ENCODE data around the gene PASK.
A peak's percentile ranks its signal among the peaks of the same experiment; 100 is the strongest.

The PASK gene

GRCh38 chr2:241063587-241063986 is 85.7 kb downstream of the PASK start:
- DNase-seq, result peak; percentile 31

- DNase-seq, result no peak
These were observed 86.2 kb downstream of the PASK start for GRCh38 chr2:241063093-241063551.

- no peak for DNase-seq
These were observed 86.7 kb downstream of the PASK start for GRCh38 chr2:241062389-241063092.

GRCh38 chr2:241061275-241061674 is 88.0 kb downstream of the PASK start:
- no peak for DNase-seq
